GM23338 (cell line): ENCODE measurements around the gene FGGY. TPM values are rescaled to one million over a fixed set of nuclear protein-coding genes. Genes with fewer than 3 reads are reported as not detected.

ENCODE experiments used
- ATAC-seq: fragments of 200-7000 bp; cut with Tn5 transposase; 3 replicates; pipeline ENCODE4 v1.9.1; 2020
- DNase-seq: peaks from one replicate; pipeline ENCODE4 v3.0.0-alpha.2; 2015; ENCODE audit warnings: low spot score
- H2AFZ ChIP-seq: fragments of 200-600 bp; sonication (generic); 2 replicates; pipeline ENCODE4 v1.8.0; 2016; ENCODE audit warnings: antibody characterized with exemption, mild to moderate bottlenecking, moderate library complexity
- H3F3A ChIP-seq: fragments of 200-600 bp; sonication (generic); replicated peaks from 2 replicates; pipeline ENCODE4 v1.8.0; 2017; ENCODE audit warnings: antibody characterized with exemption, mixed run types, low read depth
- H3K27ac ChIP-seq: fragments of 200-600 bp; sonication (generic); 2 replicates; pipeline ENCODE4 v1.6.1; 2016; ENCODE audit warnings: low read depth
- H3K27me3 ChIP-seq: fragments of 200-600 bp; sonication (generic); 2 replicates; pipeline ENCODE4 v1.8.0; 2016; ENCODE audit warnings: mild to moderate bottlenecking, mixed run types, moderate library complexity; ENCODE audit not compliant: insufficient read depth
- H3K36me3 ChIP-seq: fragments of 200-600 bp; sonication (generic); 2 replicates; pipeline ENCODE4 v1.8.0; 2016; ENCODE audit warnings: mild to moderate bottlenecking; ENCODE audit not compliant: insufficient read depth
- H3K4me1 ChIP-seq: fragments of 200-600 bp; sonication (generic); 2 replicates; pipeline ENCODE4 v1.8.0; 2016; ENCODE audit warnings: mild to moderate bottlenecking, moderate library complexity; ENCODE audit not compliant: insufficient read depth
- H3K4me2 ChIP-seq: fragments of 200-600 bp; sonication (generic); 2 replicates; pipeline ENCODE4 v1.7.1; 2017; ENCODE audit warnings: mixed run types
- H3K4me3 ChIP-seq: fragments of 200-600 bp; sonication (generic); 2 replicates; pipeline ENCODE4 v1.6.1; 2016; ENCODE audit warnings: mixed run types
- H3K79me2 ChIP-seq: fragments of 200-600 bp; sonication (generic); replicated peaks from 2 replicates; pipeline ENCODE4 v1.8.0; 2017; ENCODE audit warnings: mild to moderate bottlenecking; ENCODE audit not compliant: insufficient read depth
- H3K9me2 ChIP-seq: fragments of 200-600 bp; sonication (generic); 2 replicates; pipeline ENCODE4 v1.8.0; 2017; ENCODE audit not compliant: insufficient read depth
- H4K20me1 ChIP-seq: fragments of 200-600 bp; sonication (generic); replicated peaks from 2 replicates; pipeline ENCODE4 v1.8.0; 2017; ENCODE audit warnings: mild to moderate bottlenecking; ENCODE audit not compliant: insufficient read depth
- H3K27ac Mint-ChIP-seq: 2 replicates; pipeline ENCODE4 v1.8.0; 2020; ENCODE audit warnings: inconsistent platforms, mild to moderate bottlenecking, moderate library complexity, mixed read lengths
- H3K27me3 Mint-ChIP-seq: 3 replicates; pipeline ENCODE4 v1.8.0; 2022; ENCODE audit warnings: low read depth, mild to moderate bottlenecking, moderate library complexity, mixed read lengths, inconsistent platforms; ENCODE audit not compliant: insufficient read depth, poor library complexity
- H3K36me3 Mint-ChIP-seq: 3 replicates; pipeline ENCODE4 v1.8.0; 2021; ENCODE audit warnings: low read depth, mild to moderate bottlenecking, inconsistent platforms, moderate library complexity, mixed read lengths
- H3K4me1 Mint-ChIP-seq: 3 replicates; pipeline ENCODE4 v1.8.0; 2020; ENCODE audit warnings: mild to moderate bottlenecking, inconsistent platforms, mixed read lengths
- H3K4me3 Mint-ChIP-seq: 3 replicates; pipeline ENCODE4 v1.8.0; 2021; ENCODE audit warnings: moderate library complexity, mild to moderate bottlenecking, inconsistent platforms, mixed read lengths
- H3K9me3 Mint-ChIP-seq: 3 replicates; pipeline ENCODE4 v1.8.0; 2020; ENCODE audit warnings: moderate library complexity, mild to moderate bottlenecking, inconsistent platforms, mixed read lengths
- CTCF ChIP-seq, 2 experiments: fragments of 200-600 bp in 1 of 2; sonication (generic) in 1 of 2; conservative IDR thresholded peaks; 2 replicates each; pipeline versions ENCODE4 v1.5.1 to v1.6.1; 2016 to 2017; ENCODE audit warnings: antibody characterized with exemption in 2 of 2, low read depth in 2 of 2, mild to moderate bottlenecking in 2 of 2, moderate library complexity in 1 of 2
- NANOG ChIP-seq: IDR thresholded peaks from 2 replicates; pipeline ENCODE4 v1.6.1; 2016; ENCODE audit warnings: antibody characterized with exemption, borderline replicate concordance
- REST ChIP-seq: IDR thresholded peaks from one replicate; pipeline ENCODE4 v1.6.1; 2018; ENCODE audit warnings: antibody characterized with exemption; ENCODE audit not compliant: unreplicated experiment
- STAT1 ChIP-seq: IDR thresholded peaks from one replicate; pipeline ENCODE4 v1.6.1; 2016; ENCODE audit warnings: antibody characterized with exemption; ENCODE audit not compliant: unreplicated experiment
- ZNF462 ChIP-seq: fragments of 250-450 bp; sonication (Bioruptor Pico); IDR thresholded peaks from 2 replicates; pipeline ENCODE4 v1.5.0; 2020; ENCODE audit warnings: mild to moderate bottlenecking, moderate library complexity
- polyA plus RNA-seq: library from polyadenylated mRNA; unstranded; fragments of >200 nt; fragmentation: Nextera tagmentation; extraction: Ambion mirVana; gene quantifications from 2 replicates; pipeline ENCODE4 v1.2.1, GENCODE V29; 2016
- total RNA-seq: library from RNA; depleted of rRNA; stranded (reverse); fragments of >200 nt; shearing (Covaris generic); gene quantifications from 2 replicates; pipeline ENCODE4 v1.2.3, GENCODE V29; 2014

Gene FGGY
- total and polyA plus RNA-seq, 2 experiments from 2014 or later = 10.9 to 21.4 TPM

- TF ChIP-seq CTCF (conservative IDR thresholded peaks at IDR 0.05; ENCODE audit: low read depth in 2 of 2) (no peak), NANOG (peak; percentile 9; the same call in 1 of the 2 replicates), ZNF462 (CRISPR knock-in tag) (no peak)
Measured at GRCh38 chr1:59669752-59670312, 372.9 kb downstream of the FGGY start (continued).

- Histone ChIP-seq H2AFZ (no peak overlapping the region), H3F3A (no peaks in the 10 kb centered on the region; the same call in 1 of the 2 replicates), H3K4me1 (peaks cover 26% of the 10 kb centered on the region), H3K36me3 (no peaks in the 10 kb centered on the region), H3K4me2 (no peak overlapping the region; the same call in 1 of the 2 replicates), H3K4me3 (no peak overlapping the region), H3K9me2 (no peaks in the 10 kb centered on the region), H4K20me1 (no peaks in the 10 kb centered on the region), H3K27ac (peak overlapping the region; percentile 33; the same call in 1 of the 2 replicates), H3K27me3 (no peaks in the 10 kb centered on the region), H3K79me2 (no peaks in the 10 kb centered on the region)
- no peak for ATAC-seq
- H3K4me3 Mint-ChIP-seq = no peak overlapping the region
- peaks cover 50% of the 10 kb centered on the region for H3K4me1 Mint-ChIP-seq
- DNase-seq = no peak
- H3K27me3 Mint-ChIP-seq = peaks cover 1% of the 10 kb centered on the region
- H3K36me3 Mint-ChIP-seq = peaks cover 4% of the 10 kb centered on the region; the same call in 2 of the 3 replicates
- no peak overlapping the region for H3K27ac Mint-ChIP-seq
- TF ChIP-seq STAT1 = no peak
- no peak for TF ChIP-seq CTCF (conservative IDR thresholded peaks at IDR 0.05; ENCODE audit: low read depth in 2 of 2)
- TF ChIP-seq REST = no peak
- no peaks in the 10 kb centered on the region; the same call in 2 of the 3 replicates for H3K9me3 Mint-ChIP-seq
Measured at GRCh38 chr1:59670662-59671061, 373.8 kb downstream of the FGGY start.
